Stimulated activated CD4-positive, alpha-beta T cell treated with anti-CD3 and anti-CD28 coated beads, Interleukin-2, amount 100 ng/mL, for 48 hours (primary cell): Measurements from ENCODE around the gene SAMM50.

Experiments
- DNase-seq, 2 donors: peaks; one replicate each; pipeline ENCODE4 v3.0.0-alpha.2; 2020

SAMM50 gene

DNA sequence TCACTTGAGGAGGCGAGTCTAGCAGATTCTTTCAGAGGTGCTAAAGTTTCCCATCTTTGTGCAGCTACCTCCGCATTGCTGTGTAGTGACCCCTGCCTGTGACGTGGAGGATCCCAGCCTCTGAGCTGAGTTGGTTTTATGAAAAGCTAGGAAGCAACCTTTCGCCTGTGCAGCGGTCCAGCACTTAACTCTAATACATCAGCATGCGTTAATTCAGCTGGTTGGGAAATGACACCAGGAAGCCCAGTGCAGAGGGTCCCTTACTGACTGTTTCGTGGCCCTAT, 8.9 kb upstream of the SAMM50 start:
- DNase-seq, result no peak

DNA sequence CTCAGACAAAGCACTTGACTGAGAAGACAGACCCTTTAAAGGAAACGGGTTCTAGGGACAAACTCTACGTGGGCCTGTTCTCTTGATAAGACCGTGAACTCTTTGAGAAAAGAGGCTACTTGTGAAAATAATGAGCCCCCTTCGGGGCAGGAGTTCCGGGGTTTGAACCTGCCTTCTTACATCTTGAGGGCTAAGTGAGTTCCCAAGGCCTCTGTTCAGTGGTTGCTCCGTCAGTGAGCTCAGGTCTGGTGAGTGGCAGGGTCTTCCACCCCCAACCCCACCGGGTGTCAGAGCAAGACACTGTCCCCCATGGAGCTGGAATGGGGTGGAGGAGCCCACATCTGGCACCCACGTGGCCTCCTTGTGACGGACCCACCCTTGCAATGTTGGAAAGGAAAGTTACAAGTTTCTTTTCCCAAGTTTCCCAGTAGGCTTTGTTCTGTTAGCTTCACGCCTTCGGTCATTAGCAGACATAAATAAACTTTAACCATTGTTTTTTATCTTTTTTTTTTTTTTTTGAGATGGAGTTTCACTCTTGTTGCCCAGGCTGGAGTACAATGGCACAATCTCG, 6.3 kb upstream of the SAMM50 start:
- DNase-seq, result no peak

DNA sequence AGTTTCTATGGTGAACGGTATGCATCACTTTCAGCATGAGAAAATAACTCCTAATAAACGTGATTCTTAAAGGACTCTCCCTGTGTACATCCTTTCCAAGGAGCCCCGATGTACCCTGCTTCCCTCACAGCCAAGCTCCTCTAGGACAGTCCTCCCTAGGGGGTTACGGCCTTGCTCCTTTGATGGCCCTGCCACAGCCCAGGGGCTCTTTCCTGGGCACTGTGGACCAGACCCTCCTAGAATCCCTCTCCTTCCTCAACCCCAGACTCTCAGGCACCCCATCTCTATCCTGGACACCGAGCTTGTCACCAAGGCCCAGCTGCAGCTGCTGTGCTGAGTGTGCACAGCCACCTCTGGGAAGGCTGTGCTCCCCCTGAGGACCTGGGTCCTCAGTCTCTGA, 3.9 kb upstream of the SAMM50 start:
- DNase-seq, result no peak

DNA sequence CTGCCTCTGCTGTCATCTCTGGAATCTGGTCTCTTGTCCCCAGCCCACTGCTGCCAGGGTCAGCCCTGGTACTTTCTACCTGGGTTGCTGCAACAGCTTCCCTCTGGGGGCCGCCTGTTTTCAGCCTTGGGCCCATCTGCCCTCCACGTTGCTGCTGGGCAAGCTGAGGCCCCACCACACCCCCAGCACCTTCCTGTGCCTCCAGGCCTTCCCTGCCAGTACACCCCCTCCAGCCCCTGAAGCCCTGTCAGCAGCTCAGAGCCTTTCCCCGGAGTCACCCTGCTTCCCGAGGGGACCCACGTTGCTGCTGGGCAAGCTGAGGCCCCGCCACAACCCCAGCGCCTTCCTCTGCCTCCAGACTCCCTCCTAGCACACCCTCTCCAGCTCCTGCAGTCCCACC, 3.3 kb upstream of the SAMM50 start:
- no peak for DNase-seq

DNA sequence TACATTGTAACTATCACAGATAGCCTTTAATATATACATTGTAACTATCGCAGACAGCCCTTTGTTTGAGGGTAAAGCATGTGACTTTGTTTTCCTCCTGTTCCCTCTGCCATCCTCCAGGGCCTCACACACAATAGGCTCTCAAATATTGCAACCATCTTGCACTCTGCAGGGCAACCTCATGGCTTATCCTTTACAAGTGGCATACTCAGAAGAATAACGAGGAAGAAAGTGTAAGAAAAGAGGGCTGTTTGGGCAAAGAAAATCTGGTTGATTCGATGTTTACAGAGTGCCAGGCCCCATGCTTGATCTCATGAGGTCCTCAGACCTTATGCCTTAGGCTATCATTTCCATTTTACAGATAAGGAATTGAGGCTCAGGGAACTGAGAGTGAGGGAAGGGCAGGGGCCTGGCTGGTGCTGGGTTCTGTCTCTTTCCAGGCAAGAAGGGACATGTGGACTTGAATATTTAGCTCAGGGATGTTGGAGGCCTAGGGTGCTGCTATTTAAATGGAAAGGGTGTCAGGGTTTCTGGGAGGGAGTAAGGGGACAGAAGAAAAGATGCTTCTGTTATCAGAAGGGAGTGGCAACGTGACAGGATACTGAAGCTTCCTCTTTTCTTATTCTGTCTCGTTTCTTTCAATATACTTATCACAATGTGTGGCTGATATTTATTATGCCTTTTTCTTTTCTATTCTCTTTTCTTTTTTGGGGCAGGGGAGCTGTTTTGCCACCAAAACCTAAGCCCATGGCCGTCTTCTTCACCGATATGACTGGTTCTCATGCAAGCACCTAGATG, 1.1 kb upstream of the SAMM50 start:
- DNase-seq, result peak in 1 of 2 donors; percentile 1

DNA sequence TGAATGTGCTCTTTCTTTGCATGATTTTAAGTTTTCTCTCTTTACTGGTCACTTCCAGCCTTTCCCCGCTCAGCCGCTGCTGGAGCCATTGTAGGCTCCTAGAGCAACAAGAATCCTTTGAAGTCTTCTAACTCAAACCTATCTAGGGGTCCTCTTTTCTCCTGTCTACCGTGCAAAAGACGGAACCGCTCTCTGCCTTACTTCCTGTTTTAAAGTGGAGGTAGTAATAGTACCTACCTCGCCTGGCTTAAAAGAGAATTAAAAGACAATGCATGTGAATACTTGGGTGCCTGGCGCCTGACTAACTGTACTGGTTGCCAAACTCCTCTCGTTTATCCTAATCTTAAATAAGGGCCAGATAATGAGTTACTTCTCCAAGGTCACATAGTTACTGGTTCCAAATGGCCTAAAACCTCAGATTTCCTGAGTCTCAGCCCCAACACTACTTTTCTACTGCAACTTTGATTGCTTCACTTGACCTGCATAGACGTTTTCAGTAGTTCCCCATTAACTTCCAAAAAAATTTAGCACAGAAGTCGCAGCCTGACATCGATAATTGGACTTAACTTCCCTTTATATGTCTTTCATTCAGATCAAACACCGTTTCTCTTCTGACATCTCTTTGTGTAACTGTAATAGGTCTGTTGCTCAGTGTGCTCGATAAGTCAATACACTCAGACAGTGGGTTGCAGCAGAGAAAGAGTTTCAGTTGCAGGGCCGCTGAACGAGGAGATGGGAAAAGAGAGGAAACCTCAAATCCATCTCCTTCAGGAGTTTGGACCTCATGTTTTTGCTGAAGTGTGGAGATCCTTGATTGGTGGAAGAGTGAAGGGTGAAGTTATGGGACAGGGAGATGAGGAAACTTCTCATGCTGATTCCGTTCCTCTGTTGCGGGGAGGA, 891 bp downstream of the SAMM50 start:
- DNase-seq, result no peak

DNA sequence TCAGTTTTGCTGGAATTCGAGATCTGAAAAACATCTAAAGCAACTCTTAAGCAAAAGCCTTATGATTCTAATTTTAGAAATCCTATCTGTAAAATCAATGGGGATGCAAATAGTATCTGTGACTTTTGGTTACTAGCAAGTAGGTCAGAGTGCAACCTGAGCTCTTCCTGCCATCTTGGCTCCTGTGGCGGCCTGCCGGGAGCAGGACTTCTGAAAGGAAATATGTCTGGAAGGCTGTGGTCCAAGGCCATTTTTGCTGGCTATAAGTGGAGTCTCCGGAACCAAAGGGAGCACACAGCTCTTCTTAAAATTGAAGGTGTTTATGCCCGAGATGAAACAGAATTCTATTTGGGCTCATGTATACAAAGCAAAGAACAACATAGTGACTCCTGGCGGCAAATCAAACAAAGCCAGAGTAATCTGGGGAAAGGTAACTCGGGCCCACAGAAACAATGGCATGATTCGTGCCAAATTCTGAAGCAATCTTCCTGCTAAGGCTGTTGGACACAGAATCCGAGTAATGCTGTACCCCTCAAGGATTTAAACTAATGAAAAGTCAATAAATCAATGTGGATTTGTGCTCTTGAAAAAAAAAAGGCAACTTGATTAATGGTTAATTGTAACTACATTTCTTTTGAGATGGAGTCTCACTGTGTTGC, 1.7 kb downstream of the SAMM50 start:
- DNase-seq, result no peak

DNA sequence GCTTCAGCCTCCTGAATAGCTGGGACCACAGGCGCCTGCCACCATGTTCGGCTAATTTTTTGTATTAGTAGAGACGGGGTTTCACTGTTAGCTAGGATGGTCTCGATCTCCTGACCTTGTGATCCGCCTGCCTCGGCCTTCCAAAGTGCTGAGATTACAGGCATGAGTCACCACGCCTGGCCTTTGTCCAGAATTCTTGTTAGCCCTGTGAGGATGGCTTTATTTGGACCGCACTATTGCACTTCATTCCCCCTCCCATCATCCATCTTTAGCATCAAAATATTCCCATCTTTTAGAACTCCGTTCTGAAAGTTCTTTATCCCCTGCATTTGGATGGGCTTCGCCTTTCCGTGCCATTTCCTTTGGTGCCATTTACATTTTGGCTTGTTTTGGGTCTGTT, 2.6 kb downstream of the SAMM50 start:
- DNase-seq, result no peak

DNA sequence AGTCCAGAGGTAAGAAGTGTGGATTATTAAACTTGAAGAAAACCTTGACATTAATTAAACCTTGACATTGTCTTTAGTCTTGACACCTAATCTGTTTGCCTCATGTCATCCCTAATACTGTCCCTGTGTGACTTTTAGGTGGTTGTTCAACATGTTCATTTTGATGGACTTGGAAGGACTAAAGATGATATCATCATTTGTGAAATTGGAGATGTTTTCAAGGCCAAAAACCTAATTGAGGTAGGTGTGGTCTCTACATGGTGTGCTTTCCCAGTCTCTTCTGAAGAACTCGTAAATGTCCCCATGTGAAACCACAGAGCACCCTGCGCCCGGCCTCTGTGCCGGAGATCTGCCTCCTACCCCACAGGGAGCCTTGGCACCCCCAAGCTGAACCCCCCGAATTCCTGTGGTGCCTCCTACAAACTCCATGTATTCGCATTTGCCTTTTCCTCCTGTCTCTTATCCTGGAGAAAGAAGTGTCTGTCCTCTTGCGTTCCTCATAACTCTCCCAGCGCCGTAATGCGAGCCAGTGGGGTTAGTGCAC, 9.1 kb downstream of the SAMM50 start:
- DNase-seq, result no peak

DNA sequence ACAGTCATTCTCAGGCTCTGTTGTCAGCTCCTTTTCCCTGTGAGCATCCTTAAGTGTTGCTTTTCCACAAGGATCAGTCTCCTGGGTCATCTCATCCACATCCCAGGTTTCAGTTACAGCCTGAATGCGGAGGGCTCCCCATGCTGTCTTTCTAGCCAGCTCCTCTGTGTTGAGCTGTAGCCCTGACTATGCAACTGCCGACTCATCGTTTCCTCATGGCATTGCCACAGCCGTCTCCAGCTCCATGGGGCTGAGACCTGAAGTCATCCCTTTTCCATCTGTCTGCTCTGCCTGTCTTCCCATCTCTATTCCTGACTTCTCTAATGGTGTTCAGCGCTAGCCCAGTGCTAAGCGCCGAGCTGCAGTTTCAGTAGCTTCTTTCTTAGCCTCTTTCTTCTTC, 11.8 kb downstream of the SAMM50 start:
- DNase-seq, result no peak

DNA sequence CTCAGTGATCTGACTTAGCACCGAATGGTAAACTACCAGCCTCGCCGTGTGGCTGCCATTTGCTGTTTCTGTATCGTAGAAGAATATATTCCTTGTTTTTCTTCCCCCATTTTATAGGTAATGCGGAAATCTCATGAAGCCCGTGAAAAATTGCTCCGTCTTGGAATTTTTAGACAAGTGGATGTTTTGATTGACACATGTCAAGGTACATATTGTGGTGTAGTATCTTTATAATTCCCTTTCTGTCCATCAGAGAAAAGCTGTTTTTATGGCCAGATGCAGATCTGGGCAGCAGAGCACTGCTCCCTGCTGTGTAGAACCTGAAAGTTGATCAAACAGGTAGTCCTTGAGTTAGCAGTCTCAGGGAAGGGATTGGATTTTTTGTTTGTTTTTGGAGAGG, 13.4 kb downstream of the SAMM50 start:
- DNase-seq, result no peak

DNA sequence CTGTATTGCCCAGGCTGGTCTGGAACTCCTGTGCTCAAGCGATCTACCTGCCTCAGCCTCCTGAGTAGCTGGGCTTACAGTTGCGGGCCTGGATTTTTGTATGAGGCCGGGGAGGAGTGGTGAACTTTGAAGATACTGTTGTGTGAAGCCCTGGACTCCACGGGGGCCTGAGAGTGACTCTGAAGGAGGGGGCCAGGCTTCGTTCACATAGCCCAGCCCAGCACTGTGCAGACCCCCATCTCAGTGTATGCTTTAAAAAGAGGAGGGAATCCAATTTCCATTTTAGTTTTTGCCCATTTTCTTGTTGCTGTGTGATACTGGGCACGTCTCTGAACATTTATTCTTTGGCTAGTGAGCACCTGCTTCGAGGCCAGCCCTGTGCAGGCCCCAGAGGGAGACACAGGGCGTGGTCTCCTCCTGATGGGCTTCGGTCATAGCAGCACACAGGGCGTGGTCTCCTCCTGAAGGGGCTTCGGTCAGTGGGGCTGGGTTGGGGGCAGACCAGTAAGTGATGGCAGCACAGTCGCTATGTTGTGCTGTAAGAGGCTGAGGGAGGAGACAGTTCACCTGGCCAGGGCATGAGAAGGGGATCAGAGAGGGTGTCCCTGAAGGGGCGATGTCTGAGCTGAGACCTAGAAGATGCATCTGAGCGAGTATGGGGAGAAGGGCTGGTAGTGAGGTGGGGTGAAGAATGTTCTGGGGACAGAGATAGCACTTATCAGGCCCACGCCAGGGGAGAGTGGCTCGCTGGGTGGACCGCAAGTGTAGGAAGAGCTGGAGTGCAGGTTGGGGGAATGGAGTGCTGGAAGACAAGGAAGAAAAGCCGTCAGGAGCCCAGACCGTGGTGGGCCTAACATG, 14.0 kb downstream of the SAMM50 start:
- DNase-seq, result no peak

DNA sequence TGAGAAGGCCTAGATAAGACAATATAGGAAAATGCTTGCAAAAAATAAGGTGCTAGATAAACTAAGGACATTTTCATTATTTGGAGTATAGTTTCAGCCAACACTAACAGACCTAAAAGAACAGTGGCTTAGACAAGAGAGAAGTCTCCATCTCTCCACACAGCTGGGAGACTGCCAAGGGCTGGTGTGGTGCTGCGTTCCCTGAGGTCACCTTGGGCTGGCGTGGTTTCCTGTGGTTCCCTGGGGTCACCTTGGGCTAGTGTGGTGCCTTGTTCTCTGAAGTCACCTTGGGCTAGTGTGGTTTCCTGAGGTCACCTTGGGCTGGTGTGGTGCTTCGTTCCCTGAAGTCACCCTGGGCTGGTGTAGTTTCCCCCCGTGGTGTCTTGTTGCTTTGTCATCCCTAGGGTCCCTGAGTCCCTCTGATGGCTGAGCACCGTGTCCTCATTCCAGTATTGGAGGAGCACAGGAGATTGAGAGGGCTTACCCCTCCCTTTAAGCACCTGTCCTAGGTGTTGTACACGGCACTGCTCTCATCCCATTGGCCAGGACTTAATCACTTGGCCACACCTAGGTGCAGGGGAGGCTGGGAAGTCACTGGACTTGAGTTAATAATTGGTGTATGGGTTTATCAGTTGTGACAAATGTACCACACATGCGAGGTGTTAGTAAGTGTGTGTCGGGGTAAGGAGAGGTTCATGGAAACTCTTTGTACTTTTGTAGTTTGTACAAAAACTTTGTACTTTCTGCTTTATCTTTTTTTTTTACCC, 14.9 kb downstream of the SAMM50 start:
- no peak for DNase-seq

DNA sequence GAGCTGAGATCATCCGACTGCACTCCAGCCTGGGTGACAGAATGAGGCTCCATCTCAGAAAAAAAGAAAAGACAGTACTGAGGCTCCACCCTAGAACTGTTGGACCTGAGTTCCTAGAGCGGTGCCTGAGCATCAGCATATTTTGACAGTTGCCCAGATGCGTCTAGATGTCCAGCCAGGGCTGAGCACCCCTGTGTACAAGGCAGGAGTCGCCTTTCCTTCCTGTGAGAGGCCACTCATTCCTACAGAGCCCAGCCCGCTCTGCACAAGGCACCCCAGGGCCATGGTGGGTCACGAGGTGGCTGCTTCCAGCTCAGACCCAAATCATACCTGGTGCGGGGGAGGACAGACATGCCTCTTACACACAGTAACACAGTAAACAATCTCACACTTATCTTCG, 15.9 kb downstream of the SAMM50 start:
- DNase-seq, result no peak

DNA sequence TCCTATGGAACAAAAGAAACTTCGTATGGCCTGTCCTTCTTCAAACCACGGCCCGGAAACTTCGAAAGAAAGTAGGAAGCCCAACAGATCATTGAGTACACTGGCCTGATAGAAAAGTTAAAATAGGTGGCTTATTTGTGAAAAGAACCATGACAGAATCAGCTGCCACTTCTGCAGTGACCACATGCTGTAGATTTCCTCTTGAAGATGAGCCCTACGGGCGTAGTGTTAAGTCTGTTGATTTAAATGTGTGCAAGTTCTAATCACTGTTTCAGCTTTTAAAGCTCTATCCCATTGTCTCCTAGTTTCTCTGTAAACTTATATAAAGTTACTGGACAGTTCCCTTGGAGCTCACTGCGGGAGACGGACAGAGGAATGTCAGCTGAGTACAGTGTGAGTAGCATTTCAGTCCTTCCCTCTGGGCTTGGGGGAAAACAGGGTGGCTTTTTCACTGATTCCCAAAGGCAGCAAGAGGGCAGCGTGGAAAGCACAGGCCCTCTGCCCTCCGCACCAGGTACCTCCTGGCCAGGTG, 17.8 kb downstream of the SAMM50 start:
- DNase-seq, result no peak

DNA sequence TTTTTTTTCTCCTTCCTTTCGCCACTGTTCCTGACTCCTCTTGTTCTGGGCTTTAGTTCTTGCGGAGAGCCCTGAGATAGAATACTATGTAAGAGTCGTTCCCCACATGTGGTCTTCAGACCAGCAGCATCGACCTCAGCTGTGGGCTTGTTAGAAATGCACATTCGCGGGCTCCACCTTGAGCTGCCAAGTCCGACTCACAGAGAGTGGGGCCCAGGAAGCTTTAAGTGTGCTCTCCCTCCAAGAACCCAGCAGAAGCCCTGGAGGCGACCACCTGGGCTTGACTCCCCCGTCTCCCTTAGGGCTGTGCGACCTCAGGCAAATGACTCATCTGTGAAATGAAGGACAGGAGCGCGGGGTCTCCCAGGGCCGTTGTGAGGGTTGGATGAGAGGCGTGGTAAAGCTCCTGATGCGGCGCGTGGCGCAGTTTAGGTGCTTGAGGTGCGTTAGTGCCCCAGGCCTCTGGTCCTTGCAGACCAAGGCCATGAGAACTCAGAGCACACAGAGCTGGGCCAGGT, 18.8 kb downstream of the SAMM50 start:
- no peak for DNase-seq

DNA sequence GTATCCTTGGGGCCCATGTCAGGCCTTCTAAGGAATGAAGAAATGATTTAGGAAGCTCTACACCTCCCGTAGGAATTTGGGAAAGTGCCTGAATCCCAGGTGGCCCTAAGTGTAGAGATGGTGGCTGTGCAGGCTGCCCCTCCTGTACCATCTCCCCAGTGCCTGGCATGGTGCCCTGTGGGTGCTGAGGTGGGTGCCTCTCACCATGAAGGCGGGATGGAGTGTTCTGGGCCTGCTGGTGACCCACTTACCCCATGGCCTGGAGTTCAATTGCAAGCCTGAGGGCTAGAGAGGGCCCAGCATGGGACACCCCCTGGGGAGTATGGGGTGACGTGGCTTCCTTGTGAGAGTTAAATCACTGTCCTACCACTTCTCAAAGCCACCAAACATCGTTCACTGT, 19.8 kb downstream of the SAMM50 start:
- DNase-seq, result no peak

DNA sequence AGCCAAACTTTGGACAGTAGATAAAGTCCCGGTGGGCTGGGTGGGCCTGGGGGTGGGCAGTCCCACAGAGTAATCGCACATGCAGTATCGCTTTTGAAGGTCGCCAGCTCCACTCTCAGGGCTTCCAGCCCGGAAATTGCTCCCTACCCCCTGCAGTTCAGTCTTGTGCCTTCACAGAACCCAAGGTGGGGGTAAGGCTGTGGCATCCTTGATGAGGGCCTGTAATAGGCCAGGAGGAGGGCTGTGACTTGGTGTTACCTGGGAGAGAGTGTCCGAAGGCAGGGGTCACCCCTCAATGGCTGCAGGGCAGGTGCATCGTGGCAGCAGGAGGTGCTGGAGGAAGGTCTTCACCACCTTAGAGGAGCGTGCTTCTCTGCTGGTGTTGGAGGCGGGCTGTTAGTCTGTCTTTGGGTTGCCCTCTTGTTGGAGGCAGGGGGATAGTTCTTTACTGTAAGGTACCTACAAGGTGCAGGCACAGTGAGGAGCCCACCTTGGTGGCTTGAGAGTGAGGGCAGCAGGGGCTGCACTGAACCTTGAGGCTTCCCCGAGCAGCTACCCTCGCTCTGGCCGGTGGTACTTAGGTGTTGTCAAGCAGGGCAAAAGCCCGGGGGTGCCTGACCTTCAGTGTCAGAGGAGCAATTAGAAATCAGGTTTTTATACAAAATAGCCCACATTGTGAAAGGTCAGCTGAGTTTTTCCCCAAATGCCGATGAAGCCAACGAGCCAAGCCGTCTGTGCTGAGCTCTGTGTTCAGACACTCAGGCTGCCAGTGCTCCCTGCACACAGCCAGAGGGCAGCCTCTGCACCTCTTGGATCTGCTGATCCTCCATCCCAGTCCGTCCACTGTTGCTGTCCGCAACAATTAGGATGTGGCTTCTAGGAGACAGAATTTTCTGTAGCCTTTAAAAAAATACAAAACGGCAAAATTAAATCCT, 21.9 kb downstream of the SAMM50 start:
- DNase-seq, result no peak

DNA sequence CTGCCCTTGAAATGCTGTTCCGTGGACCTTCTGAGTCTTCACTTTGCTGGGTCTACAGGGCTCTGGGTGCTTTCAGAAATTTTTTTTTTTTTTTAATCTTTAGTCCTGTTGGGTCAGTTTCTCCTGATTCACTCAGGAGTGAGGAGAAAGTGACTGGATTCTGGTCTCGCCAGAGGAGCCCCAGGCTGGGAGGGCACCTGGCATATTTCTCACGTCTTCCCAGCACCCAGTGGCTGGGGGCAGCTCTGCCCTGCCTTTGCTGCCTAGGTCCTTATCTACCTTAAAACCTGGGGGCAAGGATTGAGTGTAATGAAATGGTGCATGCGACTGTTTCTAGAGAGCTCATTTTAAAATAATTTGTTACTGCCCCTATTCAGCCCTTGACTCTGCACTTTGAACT, 23.3 kb downstream of the SAMM50 start:
- DNase-seq, result no peak

DNA sequence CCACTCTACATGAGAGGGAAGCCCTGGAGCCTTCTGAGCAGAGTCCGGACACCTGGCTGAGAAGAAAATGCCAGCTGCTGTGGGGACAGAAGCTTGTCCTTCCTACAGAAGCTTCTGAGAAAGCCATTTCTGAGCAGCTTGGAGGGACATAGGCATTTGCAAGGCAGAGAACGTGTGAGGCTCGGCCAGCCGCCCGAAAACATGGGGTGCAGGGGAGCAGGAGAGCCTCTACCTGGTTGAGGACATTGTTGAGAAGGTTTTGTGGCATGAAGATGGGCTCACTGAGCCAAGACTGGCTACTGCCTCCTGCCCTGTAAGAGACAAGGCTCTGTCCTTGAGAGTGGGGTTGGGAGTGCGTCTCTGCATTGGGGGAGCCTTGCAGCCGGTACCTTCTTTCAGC, 25.3 kb downstream of the SAMM50 start:
- no peak for DNase-seq
